ENCODE measurements around the gene ZNF581. TPM values are rescaled to one million over a fixed set of nuclear protein-coding genes. Genes with fewer than 3 reads are reported as not detected.

Gene ZNF581
- total RNA-seq, 4 donors from 2014 or later = 9.9 to 17.3 (median 13.7) TPM

DNA sequence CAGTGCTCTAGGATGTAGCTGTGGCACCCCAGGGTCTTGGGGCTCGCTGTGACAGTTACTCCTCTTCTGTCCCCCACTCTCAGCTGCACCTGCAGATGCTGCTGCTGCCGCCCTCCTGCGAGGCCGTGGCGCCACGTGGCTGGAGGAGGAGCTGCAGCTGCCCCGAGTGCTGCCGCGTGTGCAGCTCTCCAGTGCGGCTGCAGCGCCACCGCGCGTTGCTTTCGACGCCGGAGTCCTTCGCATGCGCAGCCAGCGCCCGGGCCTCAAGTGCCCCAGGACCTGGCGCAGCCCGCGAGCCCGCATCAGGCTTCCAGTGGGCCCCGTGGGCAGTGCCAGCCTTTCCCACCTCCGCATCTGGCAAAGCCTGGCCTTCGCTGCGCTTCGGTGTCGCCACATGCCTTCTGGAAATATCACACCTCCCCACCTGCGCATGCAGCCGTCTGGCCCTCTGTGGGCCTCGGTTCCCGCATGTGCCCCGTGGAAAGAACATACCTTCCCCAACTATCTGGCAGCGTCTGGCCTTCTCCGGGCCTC, 3.3 kb upstream of the ZNF581 start:
- H3K4me1 ChIP-seq = peaks cover 67 to 76% of the 10 kb centered on the region in 2 donors
- no peak for TF ChIP-seq POLR2A (IDR thresholded peaks at IDR 0.05)
- TF ChIP-seq, protein P1, sequence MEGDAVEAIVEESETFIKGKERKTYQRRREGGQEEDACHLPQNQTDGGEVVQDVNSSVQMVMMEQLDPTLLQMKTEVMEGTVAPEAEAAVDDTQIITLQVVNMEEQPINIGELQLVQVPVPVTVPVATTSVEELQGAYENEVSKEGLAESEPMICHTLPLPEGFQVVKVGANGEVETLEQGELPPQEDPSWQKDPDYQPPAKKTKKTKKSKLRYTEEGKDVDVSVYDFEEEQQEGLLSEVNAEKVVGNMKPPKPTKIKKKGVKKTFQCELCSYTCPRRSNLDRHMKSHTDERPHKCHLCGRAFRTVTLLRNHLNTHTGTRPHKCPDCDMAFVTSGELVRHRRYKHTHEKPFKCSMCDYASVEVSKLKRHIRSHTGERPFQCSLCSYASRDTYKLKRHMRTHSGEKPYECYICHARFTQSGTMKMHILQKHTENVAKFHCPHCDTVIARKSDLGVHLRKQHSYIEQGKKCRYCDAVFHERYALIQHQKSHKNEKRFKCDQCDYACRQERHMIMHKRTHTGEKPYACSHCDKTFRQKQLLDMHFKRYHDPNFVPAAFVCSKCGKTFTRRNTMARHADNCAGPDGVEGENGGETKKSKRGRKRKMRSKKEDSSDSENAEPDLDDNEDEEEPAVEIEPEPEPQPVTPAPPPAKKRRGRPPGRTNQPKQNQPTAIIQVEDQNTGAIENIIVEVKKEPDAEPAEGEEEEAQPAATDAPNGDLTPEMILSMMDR (IDR thresholded peaks at IDR 0.05 in 4 of 5, conservative IDR thresholded peaks at IDR 0.05 in 1 of 5) = peak; percentile 50 to 70 (median 67)
- H3K36me3 ChIP-seq = peaks cover 0 to 5% of the 10 kb centered on the region in 2 donors
- DNase-seq (peak; percentile 33 to 74), ATAC-seq (peak; percentile 15 to 34)
- in situ Hi-C loops (cut with MboI; ENCODE audit: low sequenced_read_pairs in 4 of 4) (loop anchor here in 1 of 4 donors (25.0 kb wide), 1 partner anchor 503 kb away; the partner anchor contains the start of gene TNNT1), intact Hi-C loops (cut with DNase I; ENCODE audit: low total_unique reads) (loop anchor here (5.0 kb wide), 1 partner anchor 523 kb away; the partner anchor contains the start of gene PPP1R12C)
- peak overlapping the region; percentile 82 to 98 (median 90) for H3K27ac ChIP-seq
- H3K9me3 ChIP-seq = no peaks in the 10 kb centered on the region
- H3K4me3 ChIP-seq = peak overlapping the region; percentile 80 to 99 (median 94)
- no peaks in the 10 kb centered on the region for H3K27me3 ChIP-seq

DNA sequence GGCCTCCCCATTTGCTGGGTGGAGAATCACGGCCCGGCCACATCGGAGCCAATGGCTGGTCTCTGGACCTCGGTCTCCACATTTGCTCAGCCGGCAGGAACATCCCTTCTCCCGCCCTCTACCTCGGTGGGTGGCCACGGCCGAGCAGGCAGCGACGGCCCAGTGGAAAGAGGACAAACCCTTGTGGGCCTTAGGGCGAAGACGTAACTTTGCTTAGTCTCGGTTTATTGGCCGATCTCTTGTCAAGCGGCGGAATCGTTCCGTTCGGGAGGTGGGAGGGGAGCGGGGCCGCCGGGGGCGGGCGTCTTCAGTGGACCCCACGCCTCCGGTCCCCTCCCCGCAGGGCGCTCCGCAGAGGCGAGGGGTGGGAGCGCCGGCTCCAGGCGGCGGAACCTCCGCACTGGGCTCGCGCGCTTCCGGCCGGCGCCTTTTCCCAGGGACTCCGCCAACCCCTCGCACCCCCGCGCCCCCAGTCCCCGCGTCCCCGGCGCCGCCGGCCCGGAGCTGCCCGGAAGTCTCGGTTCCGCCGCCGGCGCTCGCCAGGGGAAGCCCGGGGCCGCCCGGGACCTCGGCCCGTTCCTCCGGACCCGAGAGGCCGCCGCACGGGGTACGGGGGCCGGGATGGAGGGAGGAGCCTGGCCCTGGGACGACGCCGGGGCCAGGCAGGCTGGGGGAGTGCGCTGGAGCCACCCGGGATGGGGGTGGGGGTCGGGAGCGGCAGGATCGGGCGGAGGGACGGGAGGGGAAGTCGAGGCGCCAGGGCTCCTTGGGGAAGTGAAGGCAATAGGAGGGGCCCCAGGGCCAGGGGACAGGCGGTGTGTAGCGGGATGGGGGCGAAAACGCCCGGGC, 2.6 kb upstream of the ZNF581 start, which contains the start of gene ZNF580:
ZNF580 (plus strand) TSS at position 426 of the 849 bp plus-strand sequence. CDS start 1,507 bp downstream, outside the sequence.
- DNase-seq (no peak), ATAC-seq (peak; percentile 57 to 64)
- Histone ChIP-seq H3K36me3 (peaks cover 0 to 10% of the 10 kb centered on the region in 2 donors), H3K4me3 (peak within 1 kb of the TSS; percentile 80 to 99 (median 94)), H3K27ac (peak within 1 kb of the TSS; percentile 82 to 98 (median 90)), H3K27me3 (no peaks in the 10 kb centered on the region), H3K4me1 (peaks cover 67 to 72% of the 10 kb centered on the region in 2 donors), H3K9me3 (no peaks in the 10 kb centered on the region)
- TF ChIP-seq, protein P1 (IDR thresholded peaks at IDR 0.05 in 4 of 5, conservative IDR thresholded peaks at IDR 0.05 in 1 of 5) = no peak
- peak in 1 of 2 donors; percentile 39 for TF ChIP-seq POLR2A (IDR thresholded peaks at IDR 0.05)
- intact Hi-C loops (cut with DNase I; ENCODE audit: low total_unique reads) (loop anchor here (5.0 kb wide), 1 partner anchor 524 kb away; the partner anchor contains the start of gene PPP1R12C), in situ Hi-C loops (cut with MboI; ENCODE audit: low sequenced_read_pairs in 4 of 4) (loop anchor here in 1 of 4 donors (25.0 kb wide), 1 partner anchor 504 kb away; the partner anchor contains the start of gene TNNT1)

DNA sequence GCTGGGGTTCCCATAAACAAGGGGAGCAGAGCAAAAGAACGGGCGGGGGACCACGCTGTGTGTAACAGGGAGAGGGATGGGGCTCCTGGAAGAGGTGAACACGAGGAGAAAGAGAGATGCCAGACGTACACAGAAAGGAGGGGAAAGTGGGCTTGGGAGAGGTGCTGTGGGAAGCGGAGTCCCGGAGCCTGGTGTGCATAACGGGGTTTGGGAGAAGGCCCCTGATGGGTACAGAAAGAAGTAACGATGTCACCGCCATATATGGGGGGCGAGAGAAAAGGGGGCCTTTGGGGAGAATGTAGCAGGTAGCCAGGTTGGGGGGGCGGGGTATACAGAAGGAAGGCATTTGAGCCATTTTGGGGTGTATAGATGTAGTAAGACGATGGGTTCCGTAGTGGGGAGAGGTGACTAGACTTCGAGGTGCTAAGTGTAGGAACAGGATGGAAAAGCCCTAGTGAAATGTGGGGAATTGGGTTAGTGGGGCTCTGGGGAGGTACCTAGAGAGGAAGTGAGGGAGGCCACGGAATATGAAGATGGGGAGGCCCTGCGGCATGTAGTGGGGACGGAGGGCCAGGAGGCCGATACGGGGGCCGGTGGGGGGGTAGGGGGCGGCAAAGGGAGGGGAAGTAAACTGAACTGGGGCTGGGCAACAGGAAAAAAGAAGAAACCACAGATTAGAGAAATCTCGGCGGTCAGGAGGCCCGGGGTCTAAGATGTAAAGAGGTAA, 1.9 kb upstream of the ZNF581 start:
- Histone ChIP-seq H3K4me1 (peaks cover 59 to 64% of the 10 kb centered on the region in 2 donors), H3K9me3 (no peaks in the 10 kb centered on the region), H3K36me3 (peaks cover 0 to 10% of the 10 kb centered on the region in 2 donors), H3K4me3 (peak overlapping the region; percentile 80 to 99 (median 94)), H3K27ac (peak overlapping the region; percentile 82 to 98 (median 90)), H3K27me3 (no peaks in the 10 kb centered on the region)
- in situ Hi-C loops (cut with MboI; ENCODE audit: low sequenced_read_pairs in 4 of 4) (loop anchor here in 1 of 4 donors (25.0 kb wide), 1 partner anchor 504 kb away; the partner anchor contains the start of gene TNNT1), intact Hi-C loops (cut with DNase I; ENCODE audit: low total_unique reads) (loop anchor here (5.0 kb wide), 1 partner anchor 524 kb away; the partner anchor contains the start of gene PPP1R12C)
- peak in 1 of 2 donors; percentile 1 for ATAC-seq
- DNase-seq = no peak
- TF ChIP-seq, protein P1 (IDR thresholded peaks at IDR 0.05 in 4 of 5, conservative IDR thresholded peaks at IDR 0.05 in 1 of 5) = no peak
- TF ChIP-seq POLR2A (IDR thresholded peaks at IDR 0.05) = no peak

All from gastrocnemius medialis (tissue), 4 donors.